K562 (cell line): ENCODE data around the gene RNPEP. TPM values are rescaled to one million over a fixed set of nuclear protein-coding genes. Genes with fewer than 3 reads are reported as not detected.

Experiments
- BHLHE40 ChIP-seq: IDR thresholded peaks from 2 replicates; pipeline ENCODE4 v1.6.1; 2011; ENCODE audit warnings: low read length, improper control_type of control experiment
- BRD9 ChIP-seq: fragments of 450-650 bp; IDR thresholded peaks from 2 replicates; pipeline ENCODE4 v1.6.1; 2018; ENCODE audit warnings: low read depth; ENCODE audit not compliant: partially characterized antibody
- CHCHD3 ChIP-seq: fragments of 250-450 bp; sonication (Bioruptor Pico); IDR thresholded peaks from 2 replicates; pipeline ENCODE4 v2.1.2; 2022; ENCODE audit warnings: mild to moderate bottlenecking
- ESRRB ChIP-seq: fragments of 250-450 bp; sonication (Bioruptor Pico); IDR thresholded peaks from 2 replicates; pipeline ENCODE4 v1.5.0; 2020; ENCODE audit warnings: mild to moderate bottlenecking, moderate library complexity, borderline replicate concordance
- GATAD2B ChIP-seq: fragments of 450-650 bp; IDR thresholded peaks from 2 replicates; pipeline ENCODE4 v1.6.1; 2017; ENCODE audit warnings: mild to moderate bottlenecking, borderline replicate concordance
- GTF2A2 ChIP-seq: IDR thresholded peaks from 2 replicates; pipeline ENCODE4 v1.6.1; 2016; ENCODE audit warnings: mild to moderate bottlenecking, missing genetic modification characterization, missing compliant biosample characterization
- HDAC1 ChIP-seq, 2 experiments: fragments of 450-650 bp; IDR thresholded peaks; 2 replicates each; pipeline ENCODE4 v1.6.1; 2016 to 2017; ENCODE audit warnings: inconsistent platforms in 1 of 2, mild to moderate bottlenecking in 1 of 2, moderate library complexity in 1 of 2
- KHSRP ChIP-seq: fragments of 450-650 bp; IDR thresholded peaks from 2 replicates; pipeline ENCODE4 v1.6.1; 2017
- NCOA1 ChIP-seq: fragments of 450-650 bp; IDR thresholded peaks from 2 replicates; pipeline ENCODE4 v1.6.1; 2016; ENCODE audit warnings: low read depth
- NFYB ChIP-seq: IDR thresholded peaks from 2 replicates; pipeline ENCODE4 v1.6.1; 2011; ENCODE audit warnings: mild to moderate bottlenecking, moderate library complexity; ENCODE audit not compliant: insufficient read length; ENCODE audit errors: extremely low read depth
- NR2C1 ChIP-seq, 2 experiments: fragments of 450-650 bp; IDR thresholded peaks; 2 replicates each; pipeline ENCODE4 v1.6.1; 2017; ENCODE audit warnings: mild to moderate bottlenecking in 2 of 2, antibody characterized with exemption in 1 of 2, inconsistent platforms in 1 of 2, missing compliant biosample characterization in 1 of 2, missing genetic modification characterization in 1 of 2
- NR4A1 ChIP-seq, 2 experiments: fragments of 250-450 bp in 1 of 2; fragments of 450-650 bp in 1 of 2; sonication (Bioruptor Pico) in 1 of 2; IDR thresholded peaks; 2 replicates each; pipeline versions ENCODE4 v1.4.0 to v1.6.1; 2016 to 2020; ENCODE audit warnings: mild to moderate bottlenecking in 2 of 2, missing compliant biosample characterization in 1 of 2, missing genetic modification characterization in 1 of 2, moderate library complexity in 1 of 2
- PHF8 ChIP-seq: fragments of 200-600 bp; sonication (generic); IDR thresholded peaks from 2 replicates; pipeline ENCODE4 v1.6.1; 2012; ENCODE audit warnings: mixed run types, mild to moderate bottlenecking, inconsistent platforms, low read length, moderate library complexity, borderline replicate concordance
- PTRF ChIP-seq: fragments of 450-650 bp; IDR thresholded peaks from 2 replicates; pipeline ENCODE4 v1.6.1; 2016; ENCODE audit warnings: mild to moderate bottlenecking, missing genetic modification characterization, missing compliant biosample characterization
- U2AF1 ChIP-seq: fragments of 200-400 bp; formaldehyde crosslinking; optimal IDR thresholded peaks from 2 replicates; pipeline ENCODE3; 2017; ENCODE audit warnings: mild to moderate bottlenecking, low read depth, low read length, moderate library complexity
- XRCC5 ChIP-seq: fragments of 200-400 bp; formaldehyde crosslinking; IDR thresholded peaks from 2 replicates; pipeline ENCODE4 v1.6.1; 2017; ENCODE audit warnings: low read depth, mild to moderate bottlenecking, low read length
- ZNF24 ChIP-seq: fragments of 450-650 bp; IDR thresholded peaks from 2 replicates; pipeline ENCODE4 v1.6.1; 2016
- ZZZ3 ChIP-seq: fragments of 450-650 bp; IDR thresholded peaks from 2 replicates; pipeline ENCODE4 v1.6.1; 2016; ENCODE audit warnings: antibody characterized with exemption, mild to moderate bottlenecking, moderate library complexity
- polyA plus RNA-seq, 8 experiments: library from polyadenylated mRNA; depleted of rRNA in 4 of 8; stranded (reverse) in 5 of 8; unstranded in 3 of 8; fragments of >200 nt; fragmentation: Nextera tagmentation in 2 of 8; fragmentation: Illumina TruSeq in 1 of 8; extraction: Ambion mirVana in 2 of 8; extraction: Trizol in 1 of 8; gene quantifications; 2 replicates each; pipeline versions ENCODE4 v1.2.1 to v1.2.3, GENCODE V29; 2011 to 2014; ENCODE audit warnings: inconsistent platforms in 1 of 8, missing spikeins in 1 of 8
- total RNA-seq, 7 experiments: library from RNA; depleted of rRNA in 6 of 7; stranded (reverse); fragments of >200 nt in 6 of 7; fragmentation: Illumina TruSeq in 2 of 7; extraction: Trizol in 2 of 7; gene quantifications; 2 replicates each; pipeline versions ENCODE4 v1.2.1 to v1.2.3, GENCODE V29; 2011 to 2021; ENCODE audit warnings: low replicate concordance in 1 of 7
- TF ChIP-seq, protein P1 (sequence below): sonication (generic); formaldehyde crosslinking; IDR thresholded peaks from 2 replicates; pipeline ENCODE4 v1.4.0; 2020; ENCODE audit warnings: mild to moderate bottlenecking, missing genetic modification reagents
- TF ChIP-seq, protein P2 (sequence below): sonication (generic); formaldehyde crosslinking; IDR thresholded peaks from 2 replicates; pipeline ENCODE4 v1.8.1; 2023; ENCODE audit warnings: mild to moderate bottlenecking, missing genetic modification reagents
- TF ChIP-seq, protein P3 (sequence below): sonication (generic); formaldehyde crosslinking; IDR thresholded peaks from 2 replicates; pipeline ENCODE4 v1.8.0; 2022; ENCODE audit warnings: mild to moderate bottlenecking, missing genetic modification reagents
- TF ChIP-seq, protein P4 (sequence below), 2 experiments: fragments of 450-650 bp; conservative IDR thresholded peaks; 2 replicates each; pipeline ENCODE4 v1.6.1; 2017; ENCODE audit warnings: mild to moderate bottlenecking in 2 of 2, moderate library complexity in 2 of 2

Gene RNPEP
- total and polyA plus RNA-seq, 9 of the 15 experiments (the other 6 are each of a cell fraction or from before 2014, with no cell fraction given), result 27.5 to 131 (median 63.4) TPM

DNA sequence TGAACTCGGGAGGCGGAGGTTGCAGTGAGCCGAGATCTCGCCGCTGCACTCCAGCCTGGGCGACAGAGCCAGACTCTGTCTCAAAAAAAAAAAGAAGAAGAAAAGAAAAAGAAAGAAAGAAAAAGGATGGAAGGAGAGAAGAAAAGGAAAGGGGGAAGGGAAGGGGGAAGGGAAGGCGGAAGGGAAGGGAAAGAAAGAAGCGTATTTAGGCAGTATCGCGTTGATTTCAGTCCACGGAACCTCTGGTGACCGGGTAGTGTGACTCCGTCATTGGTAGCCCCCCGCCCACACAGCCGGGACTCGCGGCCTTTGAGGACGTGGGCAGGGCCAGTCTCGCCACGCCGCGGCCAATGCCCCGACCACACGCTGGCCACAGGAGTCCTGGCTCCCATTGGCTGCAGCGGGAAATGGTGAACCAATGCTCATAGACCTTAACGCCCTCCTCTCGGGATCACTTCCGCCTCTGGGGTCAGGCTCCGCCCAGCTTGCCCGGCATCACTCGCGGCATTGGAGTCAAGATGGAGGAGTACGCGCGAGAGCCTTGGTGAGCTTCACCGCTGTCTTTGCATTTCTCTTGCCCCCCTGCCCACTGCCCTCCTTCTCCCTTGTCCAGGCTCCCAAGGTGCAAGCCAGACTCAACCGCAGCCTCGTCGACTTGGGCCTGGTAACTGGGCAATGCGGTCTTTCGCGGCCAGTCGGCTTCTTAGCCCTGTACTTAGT is 27.3 kb upstream of the RNPEP start, which contains the start of gene TIMM17A (continued):
- TF ChIP-seq, protein P1, sequence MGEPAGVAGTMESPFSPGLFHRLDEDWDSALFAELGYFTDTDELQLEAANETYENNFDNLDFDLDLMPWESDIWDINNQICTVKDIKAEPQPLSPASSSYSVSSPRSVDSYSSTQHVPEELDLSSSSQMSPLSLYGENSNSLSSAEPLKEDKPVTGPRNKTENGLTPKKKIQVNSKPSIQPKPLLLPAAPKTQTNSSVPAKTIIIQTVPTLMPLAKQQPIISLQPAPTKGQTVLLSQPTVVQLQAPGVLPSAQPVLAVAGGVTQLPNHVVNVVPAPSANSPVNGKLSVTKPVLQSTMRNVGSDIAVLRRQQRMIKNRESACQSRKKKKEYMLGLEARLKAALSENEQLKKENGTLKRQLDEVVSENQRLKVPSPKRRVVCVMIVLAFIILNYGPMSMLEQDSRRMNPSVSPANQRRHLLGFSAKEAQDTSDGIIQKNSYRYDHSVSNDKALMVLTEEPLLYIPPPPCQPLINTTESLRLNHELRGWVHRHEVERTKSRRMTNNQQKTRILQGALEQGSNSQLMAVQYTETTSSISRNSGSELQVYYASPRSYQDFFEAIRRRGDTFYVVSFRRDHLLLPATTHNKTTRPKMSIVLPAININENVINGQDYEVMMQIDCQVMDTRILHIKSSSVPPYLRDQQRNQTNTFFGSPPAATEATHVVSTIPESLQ, result peak; percentile 4; the same call in 1 of the 2 replicates
- no peak for TF ChIP-seq GTF2A2 (tag)
- peak; percentile 98 for TF ChIP-seq BRD9
- TF ChIP-seq NFYB, result peak; percentile 90
- TF ChIP-seq, protein P2, sequence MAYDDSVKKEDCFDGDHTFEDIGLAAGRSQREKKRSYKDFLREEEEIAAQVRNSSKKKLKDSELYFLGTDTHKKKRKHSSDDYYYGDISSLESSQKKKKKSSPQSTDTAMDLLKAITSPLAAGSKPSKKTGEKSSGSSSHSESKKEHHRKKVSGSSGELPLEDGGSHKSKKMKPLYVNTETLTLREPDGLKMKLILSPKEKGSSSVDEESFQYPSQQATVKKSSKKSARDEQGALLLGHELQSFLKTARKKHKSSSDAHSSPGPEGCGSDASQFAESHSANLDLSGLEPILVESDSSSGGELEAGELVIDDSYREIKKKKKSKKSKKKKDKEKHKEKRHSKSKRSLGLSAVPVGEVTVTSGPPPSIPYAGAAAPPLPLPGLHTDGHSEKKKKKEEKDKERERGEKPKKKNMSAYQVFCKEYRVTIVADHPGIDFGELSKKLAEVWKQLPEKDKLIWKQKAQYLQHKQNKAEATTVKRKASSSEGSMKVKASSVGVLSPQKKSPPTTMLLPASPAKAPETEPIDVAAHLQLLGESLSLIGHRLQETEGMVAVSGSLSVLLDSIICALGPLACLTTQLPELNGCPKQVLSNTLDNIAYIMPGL (CRISPR knock-in tag), result peak; percentile 24; the same call in 1 of the 2 replicates
- TF ChIP-seq BHLHE40, result peak; percentile 34
- TF ChIP-seq CHCHD3, result no peak
- TF ChIP-seq PHF8, result peak; percentile 99
- TF ChIP-seq GATAD2B, result peak; percentile 99
- no peak for TF ChIP-seq PTRF (tag)
- TF ChIP-seq, protein P3, sequence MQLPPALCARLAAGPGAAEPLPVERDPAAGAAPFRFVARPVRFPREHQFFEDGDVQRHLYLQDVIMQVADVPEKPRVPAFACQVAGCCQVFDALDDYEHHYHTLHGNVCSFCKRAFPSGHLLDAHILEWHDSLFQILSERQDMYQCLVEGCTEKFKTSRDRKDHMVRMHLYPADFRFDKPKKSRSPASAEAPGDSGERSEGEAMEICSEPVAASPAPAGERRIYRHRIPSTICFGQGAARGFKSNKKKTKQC (CRISPR knock-in tag), result peak; percentile 73
- 0 out of 2 replicates have a peak, but pooled peaks have one; percentile 38 for TF ChIP-seq KHSRP
- TF ChIP-seq NCOA1, result peak; percentile 84
- no peak for TF ChIP-seq ZZZ3
- TF ChIP-seq XRCC5, result peak; percentile 74
- no peak for TF ChIP-seq ESRRB (CRISPR knock-in tag)
- no peak; the same call in 1 of the 2 replicates for TF ChIP-seq ZNF24
- no peak for TF ChIP-seq NR4A1 (CRISPR knock-in tag; IDR thresholded peaks at IDR 0.05)
- TF ChIP-seq NR4A1 (tag; IDR thresholded peaks at IDR 0.05), result 0 out of 2 replicates have a peak, but pooled peaks have one; percentile 46
- TF ChIP-seq, protein P4, sequence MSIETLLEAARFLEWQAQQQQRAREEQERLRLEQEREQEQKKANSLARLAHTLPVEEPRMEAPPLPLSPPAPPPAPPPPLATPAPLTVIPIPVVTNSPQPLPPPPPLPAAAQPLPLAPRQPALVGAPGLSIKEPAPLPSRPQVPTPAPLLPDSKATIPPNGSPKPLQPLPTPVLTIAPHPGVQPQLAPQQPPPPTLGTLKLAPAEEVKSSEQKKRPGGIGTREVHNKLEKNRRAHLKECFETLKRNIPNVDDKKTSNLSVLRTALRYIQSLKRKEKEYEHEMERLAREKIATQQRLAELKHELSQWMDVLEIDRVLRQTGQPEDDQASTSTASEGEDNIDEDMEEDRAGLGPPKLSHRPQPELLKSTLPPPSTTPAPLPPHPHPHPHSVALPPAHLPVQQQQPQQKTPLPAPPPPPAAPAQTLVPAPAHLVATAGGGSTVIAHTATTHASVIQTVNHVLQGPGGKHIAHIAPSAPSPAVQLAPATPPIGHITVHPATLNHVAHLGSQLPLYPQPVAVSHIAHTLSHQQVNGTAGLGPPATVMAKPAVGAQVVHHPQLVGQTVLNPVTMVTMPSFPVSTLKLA (conservative IDR thresholded peaks at IDR 0.05), result peak; percentile 94 to 95
- peak; percentile 97 for TF ChIP-seq NR2C1 (IDR thresholded peaks at IDR 0.05)
- TF ChIP-seq NR2C1 (tag; IDR thresholded peaks at IDR 0.05), result peak; percentile 98
- TF ChIP-seq HDAC1 (IDR thresholded peaks at IDR 0.05), result peak in 1 of 2 experiments; percentile 93; a peak in 2 of 4 replicates
- TF ChIP-seq U2AF1, result no peak
